Stimulated activated naive CD8-positive, alpha-beta T cell treated with anti-CD3 and anti-CD28 coated beads, Interleukin-15, amount 100 ng/mL, for 72 hours (primary cell): ENCODE measurements around the gene ABHD5.

ENCODE experiments used
- ATAC-seq: fragments of 150-1000 bp; cut with Tn5 transposase; 2 replicates; pipeline ENCODE4 v1.10.0; 2021; ENCODE audit warnings: mild to moderate bottlenecking, moderate library complexity
- DNase-seq, 2 donors: peaks; one replicate each; pipeline ENCODE4 v3.0.0; 2021 to 2022
- H3K27ac Mint-ChIP-seq, 2 donors: one replicate each; pipeline ENCODE4 v1.8.0; 2022; ENCODE audit warnings: mild to moderate bottlenecking in 2 of 2, mixed read lengths in 2 of 2, moderate library complexity in 2 of 2
- H3K27me3 Mint-ChIP-seq: one replicate; pipeline ENCODE4 v1.8.0; 2022; ENCODE audit warnings: mixed read lengths
- H3K4me1 Mint-ChIP-seq: one replicate; pipeline ENCODE4 v1.8.0; 2022; ENCODE audit warnings: mild to moderate bottlenecking, mixed read lengths
- H3K4me3 Mint-ChIP-seq, 2 donors: one replicate each; pipeline ENCODE4 v1.8.0; 2022; ENCODE audit warnings: mild to moderate bottlenecking in 2 of 2, mixed read lengths in 2 of 2, moderate library complexity in 1 of 2
- H3K9me3 Mint-ChIP-seq, 2 donors: one replicate each; pipeline ENCODE4 v1.8.0; 2022; ENCODE audit warnings: mixed read lengths in 2 of 2

The ABHD5 gene

GRCh38 chr3:43728947-43729346, 38.2 kb downstream of the ABHD5 start:
- no peak for DNase-seq
- ATAC-seq: no peak
- no peaks in the 10 kb centered on the region for H3K4me1 Mint-ChIP-seq
- no peak overlapping the region for H3K4me3 Mint-ChIP-seq
- no peaks in the 10 kb centered on the region for H3K27me3 Mint-ChIP-seq
- H3K9me3 Mint-ChIP-seq: no peaks in the 10 kb centered on the region
- no peak overlapping the region for H3K27ac Mint-ChIP-seq

- Mint-ChIP-seq H3K27ac (no peak overlapping the region), H3K9me3 (no peaks in the 10 kb centered on the region), H3K4me3 (no peak overlapping the region), H3K4me1 (no peaks in the 10 kb centered on the region), H3K27me3 (no peaks in the 10 kb centered on the region)
- no peak for DNase-seq
- ATAC-seq: no peak
Observed at GRCh38 chr3:43729707-43730414, 39.1 kb downstream of the ABHD5 start.

GRCh38 chr3:43732747-43733425, 42.1 kb downstream of the ABHD5 start:
- no peak for DNase-seq
- peak overlapping the region in 1 of 2 donors; percentile 30 for H3K27ac Mint-ChIP-seq

GRCh38 chr3:43733459-43734384, 43.0 kb downstream of the ABHD5 start:
- H3K4me3 Mint-ChIP-seq: no peak overlapping the region
- H3K9me3 Mint-ChIP-seq: no peaks in the 10 kb centered on the region
- H3K27ac Mint-ChIP-seq: no peak overlapping the region
- no peak for ATAC-seq
- H3K27me3 Mint-ChIP-seq: no peaks in the 10 kb centered on the region
- no peak for DNase-seq
- H3K4me1 Mint-ChIP-seq: no peaks in the 10 kb centered on the region

More at GRCh38 chr3:43732747-43733425, 42.1 kb downstream of the ABHD5 start:
- H3K27me3 Mint-ChIP-seq: no peaks in the 10 kb centered on the region
- no peak overlapping the region for H3K4me3 Mint-ChIP-seq
- no peaks in the 10 kb centered on the region for H3K4me1 Mint-ChIP-seq
- ATAC-seq: no peak
- H3K9me3 Mint-ChIP-seq: no peaks in the 10 kb centered on the region

- Mint-ChIP-seq H3K27me3 (no peaks in the 10 kb centered on the region), H3K4me3 (no peak overlapping the region), H3K4me1 (no peaks in the 10 kb centered on the region), H3K27ac (no peak overlapping the region), H3K9me3 (no peaks in the 10 kb centered on the region)
- no peak for DNase-seq
- ATAC-seq: no peak
Observed at GRCh38 chr3:43734685-43735084, 43.9 kb downstream of the ABHD5 start.

GRCh38 chr3:43735618-43736017, 44.9 kb downstream of the ABHD5 start:
- DNase-seq: no peak
- H3K9me3 Mint-ChIP-seq: no peaks in the 10 kb centered on the region
- H3K27ac Mint-ChIP-seq: peak overlapping the region in 1 of 2 donors; percentile 65
- H3K4me1 Mint-ChIP-seq: no peaks in the 10 kb centered on the region
- H3K4me3 Mint-ChIP-seq: no peak overlapping the region
- H3K27me3 Mint-ChIP-seq: no peaks in the 10 kb centered on the region
- ATAC-seq: no peak

- Mint-ChIP-seq H3K4me1 (no peaks in the 10 kb centered on the region), H3K9me3 (no peaks in the 10 kb centered on the region), H3K27me3 (no peaks in the 10 kb centered on the region), H3K27ac (no peak overlapping the region), H3K4me3 (no peak overlapping the region)
- no peak for DNase-seq
- ATAC-seq: no peak
Observed at GRCh38 chr3:43736558-43737440, 46.1 kb downstream of the ABHD5 start.

GRCh38 chr3:43738305-43738704, 47.6 kb downstream of the ABHD5 start:
- no peak for ATAC-seq
- Mint-ChIP-seq H3K27me3 (no peaks in the 10 kb centered on the region), H3K9me3 (no peaks in the 10 kb centered on the region), H3K4me1 (no peaks in the 10 kb centered on the region), H3K27ac (no peak overlapping the region), H3K4me3 (no peak overlapping the region)
- no peak for DNase-seq

GRCh38 chr3:43742920-43743319, 52.2 kb downstream of the ABHD5 start:
- Mint-ChIP-seq H3K9me3 (peaks cover 10 to 13% of the 10 kb centered on the region in 2 donors), H3K27ac (no peak overlapping the region), H3K4me3 (no peak overlapping the region), H3K4me1 (no peaks in the 10 kb centered on the region), H3K27me3 (no peaks in the 10 kb centered on the region)
- ATAC-seq (no peak), DNase-seq (no peak)

- Mint-ChIP-seq H3K4me3 (no peak overlapping the region), H3K9me3 (peaks cover 10 to 13% of the 10 kb centered on the region in 2 donors), H3K27ac (no peak overlapping the region), H3K4me1 (no peaks in the 10 kb centered on the region), H3K27me3 (no peaks in the 10 kb centered on the region)
- ATAC-seq: no peak
- no peak for DNase-seq
Observed at GRCh38 chr3:43747641-43748040, 56.9 kb downstream of the ABHD5 start.

GRCh38 chr3:43748179-43748578, 57.4 kb downstream of the ABHD5 start:
- DNase-seq (no peak), ATAC-seq (no peak)
- Mint-ChIP-seq H3K9me3 (peaks cover 10 to 13% of the 10 kb centered on the region in 2 donors), H3K27me3 (no peaks in the 10 kb centered on the region), H3K4me3 (no peak overlapping the region), H3K4me1 (no peaks in the 10 kb centered on the region), H3K27ac (no peak overlapping the region)

GRCh38 chr3:43748645-43749044, 57.9 kb downstream of the ABHD5 start:
- no peaks in the 10 kb centered on the region for H3K4me1 Mint-ChIP-seq
- peaks cover 10 to 13% of the 10 kb centered on the region in 2 donors for H3K9me3 Mint-ChIP-seq
- no peak overlapping the region for H3K4me3 Mint-ChIP-seq
- H3K27me3 Mint-ChIP-seq: no peaks in the 10 kb centered on the region
- DNase-seq: no peak
- no peak overlapping the region for H3K27ac Mint-ChIP-seq
- ATAC-seq: no peak

- ATAC-seq (no peak), DNase-seq (no peak)
- H3K4me1 Mint-ChIP-seq: peaks cover 21% of the 10 kb centered on the region
- peaks cover 0 to 3% of the 10 kb centered on the region in 2 donors for H3K9me3 Mint-ChIP-seq
- H3K4me3 Mint-ChIP-seq: no peak overlapping the region
- H3K27ac Mint-ChIP-seq: no peak overlapping the region
- H3K27me3 Mint-ChIP-seq: no peaks in the 10 kb centered on the region
Observed at GRCh38 chr3:43752905-43753304, 62.2 kb downstream of the ABHD5 start.

GRCh38 chr3:43753741-43754715, 63.3 kb downstream of the ABHD5 start:
- DNase-seq (no peak), ATAC-seq (no peak)
- no peak overlapping the region for H3K4me3 Mint-ChIP-seq
- no peaks in the 10 kb centered on the region for H3K27me3 Mint-ChIP-seq
- H3K27ac Mint-ChIP-seq: no peak overlapping the region
- H3K4me1 Mint-ChIP-seq: peaks cover 32% of the 10 kb centered on the region
- H3K9me3 Mint-ChIP-seq: peaks cover 0 to 3% of the 10 kb centered on the region in 2 donors
